Astrocyte (in vitro differentiated cells and primary cell): ENCODE measurements around the gene FAF1.

Source experiments
- CTCF ChIP-seq: IDR thresholded peaks from 2 replicates; pipeline ENCODE4 v1.5.1; 2011; ENCODE audit warnings: low read depth, mild to moderate bottlenecking, inconsistent platforms, low read length, moderate library complexity; ENCODE audit not compliant: insufficient read depth
- EZH2 ChIP-seq: IDR thresholded peaks from 2 replicates; pipeline ENCODE4 v1.6.1; 2012; ENCODE audit warnings: mild to moderate bottlenecking, low read length, inconsistent platforms; ENCODE audit not compliant: insufficient read depth

DNA sequence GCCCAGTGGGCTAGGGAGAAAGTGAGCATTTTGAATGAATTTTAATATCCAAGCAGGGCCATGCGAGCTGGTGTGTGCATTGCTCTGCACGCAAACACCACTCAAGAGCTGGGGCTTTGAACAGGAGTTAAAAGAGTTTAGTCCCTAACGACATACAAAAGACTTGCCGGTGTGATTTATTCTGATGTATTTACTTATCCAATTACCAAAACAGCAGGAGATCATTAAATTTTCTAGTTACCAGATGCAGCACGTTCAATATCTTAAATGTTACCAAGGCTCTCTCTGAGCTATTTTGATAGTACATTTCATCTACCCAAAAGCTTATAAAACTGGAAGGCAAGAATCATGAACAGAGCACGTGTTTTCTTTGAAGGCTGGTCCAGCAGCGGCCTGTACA, 506.8 kb downstream of the FAF1 start:
- TF ChIP-seq EZH2 (no peak), CTCF (no peak)
